Fibroblast of peridontal ligament (primary cell): ENCODE measurements around the gene MEGF6.
"Not testable (repeated sequence)": the region's sequence is repeated elsewhere in the genome, so short reads cannot be mapped to it uniquely, and the experiment has no call there.

ENCODE experiments used
- DNase-seq: peaks from one replicate; pipeline ENCODE4 v3.0.0-alpha.2; 2010; ENCODE audit errors: extremely low read depth

Gene MEGF6

DNA sequence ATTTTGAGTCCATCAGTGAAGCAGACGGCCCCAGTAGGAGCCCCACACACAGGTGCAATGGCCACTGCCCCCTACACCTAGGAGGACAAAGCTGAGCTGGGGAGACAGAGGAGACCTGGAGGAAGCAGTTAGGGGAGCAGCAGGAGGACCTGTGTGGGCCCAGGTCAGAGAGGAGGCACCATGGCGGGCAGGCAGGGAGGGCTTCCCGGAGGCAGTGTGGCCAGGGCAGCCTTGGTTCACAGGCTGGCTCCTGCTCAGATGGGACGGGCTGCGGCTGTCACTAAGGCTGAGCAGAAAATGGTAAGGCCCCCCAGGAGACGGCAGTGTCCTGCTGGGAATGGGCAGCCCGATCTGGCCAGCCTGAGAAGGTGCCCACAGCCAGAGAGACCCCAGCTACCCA is 15.4 kb downstream of the MEGF6 start:
- no peak for DNase-seq

DNA sequence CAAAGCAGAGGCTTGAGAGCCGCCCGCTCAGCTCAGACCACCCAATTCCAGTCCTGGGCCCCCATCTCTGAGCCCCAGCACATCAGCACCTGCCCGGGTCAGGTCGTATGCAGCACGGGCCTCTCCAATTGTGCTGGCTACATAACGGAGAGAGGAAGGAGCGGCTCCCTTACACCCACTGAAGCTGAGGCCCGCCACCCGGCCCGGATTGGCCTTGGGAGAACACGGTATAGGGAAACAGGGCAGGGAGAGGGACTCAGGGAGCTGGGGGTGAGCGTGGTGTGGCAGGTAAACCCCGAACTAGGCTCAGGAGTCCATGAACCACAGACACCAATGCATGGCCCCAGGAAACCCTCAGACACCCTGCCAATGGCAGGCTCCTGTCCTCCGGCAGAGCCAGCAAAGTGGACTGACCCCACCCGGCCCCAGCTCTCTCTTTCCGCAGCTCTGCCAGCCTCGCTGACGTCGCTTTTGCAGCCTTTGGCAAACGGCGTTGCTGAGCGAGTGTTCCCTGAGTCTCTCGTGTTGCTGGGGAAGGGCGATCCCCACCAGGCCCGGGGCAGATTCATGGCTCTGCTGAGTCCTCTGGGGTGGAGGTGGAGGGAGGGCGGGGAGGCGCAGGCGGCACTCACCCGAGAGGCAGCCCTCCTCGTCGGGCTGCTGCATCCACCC is 16.5 kb downstream of the MEGF6 start:
- DNase-seq, result no peak

DNA sequence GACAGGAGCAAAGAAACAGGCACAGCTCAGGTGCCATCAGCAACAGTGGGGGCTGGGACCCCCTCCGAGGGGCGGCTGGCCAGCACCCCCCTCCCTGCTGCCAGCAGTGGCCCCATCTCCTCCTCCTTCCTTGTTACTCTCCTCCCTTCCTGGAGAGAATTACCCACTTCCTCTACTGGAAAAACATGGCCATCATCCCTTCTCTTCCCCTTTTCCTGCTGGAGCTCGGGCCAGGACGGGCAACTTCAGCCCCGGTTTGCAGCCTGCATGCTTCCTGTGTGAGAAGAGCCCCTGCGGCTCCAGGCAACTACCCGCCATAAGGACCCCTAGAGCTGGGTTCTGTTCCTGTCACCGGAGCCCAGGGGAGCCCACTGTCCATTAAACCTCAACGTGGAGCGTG is 17.6 kb downstream of the MEGF6 start:
- no peak for DNase-seq

DNA sequence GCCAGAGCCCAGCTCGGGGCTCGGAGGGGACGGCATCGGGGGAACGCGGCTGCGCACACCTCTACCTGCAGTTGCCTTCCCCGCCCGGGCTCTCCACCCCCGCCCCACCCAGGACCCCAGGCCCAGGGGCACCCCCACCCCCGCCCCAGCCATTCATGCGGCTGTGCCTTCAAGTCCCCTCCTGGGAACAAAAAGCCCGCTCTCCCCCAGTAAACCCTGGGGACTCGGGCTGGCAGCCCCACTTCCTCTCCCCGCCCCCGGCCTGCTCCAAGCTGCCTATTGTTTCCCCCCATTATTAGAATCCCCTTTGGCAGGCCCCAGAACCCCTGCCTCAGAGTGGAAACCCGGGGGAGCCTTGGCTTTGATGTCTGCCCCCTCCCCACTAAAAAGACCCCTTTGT is 18.0 kb downstream of the MEGF6 start:
- DNase-seq, result no peak

DNA sequence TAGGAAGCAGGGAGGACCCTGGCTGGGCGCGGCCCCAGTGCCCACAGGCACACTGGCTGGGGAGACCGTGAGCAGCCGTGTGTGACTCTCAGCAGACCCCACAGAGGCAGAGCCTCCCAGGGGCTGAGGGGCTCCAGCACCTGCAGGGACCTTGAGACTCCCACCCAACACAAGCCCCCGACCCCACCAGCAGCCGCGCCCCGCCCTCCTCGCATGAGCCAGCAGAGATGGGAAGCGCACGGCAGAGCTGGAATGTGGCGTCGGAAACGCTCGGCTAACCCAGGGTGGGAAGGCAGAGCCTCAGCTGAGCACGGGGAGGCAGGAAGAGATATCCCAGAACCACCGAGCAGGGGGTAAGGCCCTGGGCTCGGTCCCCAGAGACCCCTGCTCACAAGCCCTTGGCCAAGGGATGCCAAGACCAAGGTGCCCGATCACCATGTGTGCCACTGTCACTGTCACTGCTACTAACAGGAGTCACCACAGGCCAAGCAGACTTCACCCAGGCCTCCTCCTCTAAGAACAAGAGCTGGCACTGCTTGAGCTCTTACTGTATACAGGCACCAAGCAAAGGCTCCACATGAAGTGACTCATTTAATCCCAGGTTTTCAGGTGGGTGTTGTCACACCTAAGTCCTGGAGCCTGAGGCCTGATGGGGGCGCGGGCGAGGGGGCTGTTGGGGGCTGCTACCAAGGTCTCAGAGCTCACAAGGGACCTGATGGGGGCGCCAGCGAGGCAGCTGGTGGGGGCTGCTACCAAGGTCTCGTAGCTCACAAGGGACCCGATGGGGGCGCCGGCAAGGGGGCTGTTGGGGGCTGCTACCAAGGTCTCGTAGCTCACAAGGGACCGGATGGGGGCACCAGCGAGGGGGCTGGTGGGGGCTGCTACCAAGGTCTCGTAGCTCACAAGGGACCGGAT is 20.1 kb downstream of the MEGF6 start:
- DNase-seq, result no peak

DNA sequence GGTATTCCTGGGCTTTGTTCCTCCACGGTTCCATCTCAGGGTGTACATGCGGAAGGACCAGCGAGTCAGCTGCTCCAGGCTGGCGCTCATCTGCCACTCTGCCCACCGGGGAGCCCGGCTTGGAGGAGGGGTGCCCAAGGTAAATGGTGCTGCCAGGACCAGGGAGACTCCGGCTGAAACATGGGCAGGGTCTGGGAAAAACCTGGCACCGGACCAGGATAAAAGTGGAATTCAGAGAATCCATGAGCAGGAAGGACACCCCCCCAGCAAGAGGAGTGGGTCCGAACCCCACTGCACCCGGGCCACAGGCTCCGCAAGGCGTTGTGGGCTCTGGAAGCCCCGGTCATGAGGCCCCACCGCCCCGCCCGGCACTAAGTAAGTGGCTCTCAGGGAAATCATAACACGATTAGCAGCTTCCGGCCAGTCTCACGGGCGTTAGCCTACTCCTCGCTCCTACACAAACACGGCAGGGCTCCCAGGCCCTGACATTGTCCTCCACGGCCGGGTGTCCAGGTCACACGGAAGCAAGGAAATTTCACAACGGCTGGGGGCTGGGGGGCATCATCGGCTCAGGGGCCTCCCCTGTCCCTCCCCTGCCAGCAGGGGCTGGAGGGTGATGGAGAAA is 21.1 kb downstream of the MEGF6 start:
- DNase-seq, result no peak

DNA sequence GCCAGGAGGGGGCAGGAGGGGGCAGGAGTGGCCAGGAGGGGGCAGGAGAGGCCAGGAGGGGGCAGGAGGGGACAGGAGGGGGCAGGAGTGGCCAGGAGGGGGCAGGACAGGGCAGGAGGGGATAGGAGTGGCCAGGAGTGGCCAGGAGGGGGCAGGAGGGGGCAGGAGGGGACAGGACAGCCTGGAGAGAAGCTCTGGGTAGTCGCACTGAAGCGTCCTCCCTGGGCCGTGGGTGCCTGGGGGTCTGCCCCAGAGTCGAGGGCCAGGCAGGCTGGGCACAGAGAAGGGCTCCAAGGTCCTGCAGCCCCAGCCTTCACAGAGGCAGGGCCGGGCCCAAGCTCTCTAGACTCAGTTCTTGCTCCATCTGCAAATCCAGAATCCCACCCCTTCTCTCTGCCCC is 22.9 kb downstream of the MEGF6 start:
- DNase-seq, result no peak

DNA sequence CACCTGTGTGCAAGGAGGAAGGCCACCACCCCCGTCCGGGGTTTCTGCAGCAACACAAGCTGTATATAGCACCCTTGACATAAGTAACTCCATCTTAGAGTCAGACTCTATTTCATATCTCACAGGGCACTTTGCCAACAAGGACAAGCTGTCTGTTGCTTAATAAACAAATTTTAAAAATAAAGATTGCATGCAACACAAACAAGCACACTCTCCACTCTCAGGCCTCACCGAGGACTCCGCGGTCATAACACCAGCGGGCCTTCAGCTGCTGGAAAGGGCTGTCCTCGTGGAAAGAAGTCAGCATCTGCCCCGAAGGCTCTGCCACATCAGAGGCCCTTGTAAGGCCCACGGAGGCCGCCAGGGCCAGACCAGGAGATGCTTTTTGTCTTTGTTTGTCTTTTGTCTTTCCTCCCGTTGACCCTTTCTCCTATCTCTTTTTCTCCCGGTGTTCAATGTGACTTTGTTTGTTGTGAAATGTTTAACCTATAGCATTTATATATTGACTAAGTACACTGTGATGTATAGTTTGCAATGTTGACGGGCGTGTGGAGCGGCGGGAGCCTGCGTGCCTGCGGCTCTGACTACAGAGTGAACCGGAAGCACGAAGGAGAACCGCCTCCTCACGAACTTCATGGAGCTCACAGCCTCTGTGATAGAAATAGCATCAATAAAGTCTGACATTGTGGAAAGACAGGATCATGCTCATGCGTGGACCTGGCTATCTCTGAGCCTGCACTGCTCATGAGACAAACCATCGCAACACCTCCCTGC is 24.1 kb downstream of the MEGF6 start:
- DNase-seq, result no peak

DNA sequence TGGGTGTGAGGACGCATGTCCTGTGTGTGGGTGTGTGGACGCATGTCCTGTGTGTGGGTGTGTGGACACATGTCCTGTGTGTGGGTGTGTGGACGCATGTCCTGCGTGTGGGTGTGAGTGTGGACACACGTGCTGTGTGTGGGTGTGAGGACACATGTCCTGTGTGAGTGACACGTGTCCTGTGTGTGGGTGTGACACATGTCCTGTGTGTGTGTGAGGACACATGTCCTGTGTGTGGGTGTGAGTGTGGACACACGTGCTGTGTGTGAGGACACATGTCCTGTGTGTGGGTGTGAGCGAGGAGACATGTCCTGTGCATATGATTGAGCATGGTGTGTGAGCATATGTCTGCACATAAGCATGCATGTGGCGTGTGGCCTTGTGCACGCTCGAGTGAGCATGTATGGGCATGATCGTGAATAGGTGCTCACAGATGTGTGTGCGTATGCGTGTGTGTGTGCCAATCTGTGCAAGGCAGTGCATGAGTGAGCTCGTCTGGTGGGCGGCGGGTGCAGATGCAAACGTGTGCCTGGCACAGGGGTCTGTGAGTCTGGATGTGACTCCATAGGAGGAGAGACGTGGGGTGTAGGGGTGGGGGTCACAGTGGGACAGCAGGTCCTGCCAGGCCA is 25.3 kb downstream of the MEGF6 start:
- no peak for DNase-seq

DNA sequence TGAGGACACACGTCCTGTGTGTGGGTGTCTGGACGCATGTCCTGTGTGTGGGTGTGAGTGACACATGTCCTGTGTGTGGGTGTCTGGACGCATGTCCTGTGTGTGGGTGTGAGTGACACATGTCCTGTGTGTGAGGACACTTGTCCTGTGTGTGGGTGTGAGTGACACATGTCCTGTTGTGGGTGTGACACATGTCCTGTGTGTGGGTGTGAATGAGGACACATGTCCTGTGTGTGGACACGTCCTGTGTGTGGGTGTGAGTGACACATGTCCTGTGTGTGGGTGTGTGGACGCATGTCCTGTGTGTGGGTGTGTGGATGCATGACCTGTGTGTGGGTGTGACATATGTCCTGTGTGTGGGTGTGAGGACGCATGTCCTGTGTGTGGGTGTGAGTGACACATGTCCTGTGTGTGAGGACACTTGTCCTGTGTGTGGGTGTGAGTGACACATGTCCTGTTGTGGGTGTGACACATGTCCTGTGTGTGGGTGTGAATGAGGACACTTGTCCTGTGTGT is 25.9 kb downstream of the MEGF6 start:
- not testable (repeated sequence) for DNase-seq

DNA sequence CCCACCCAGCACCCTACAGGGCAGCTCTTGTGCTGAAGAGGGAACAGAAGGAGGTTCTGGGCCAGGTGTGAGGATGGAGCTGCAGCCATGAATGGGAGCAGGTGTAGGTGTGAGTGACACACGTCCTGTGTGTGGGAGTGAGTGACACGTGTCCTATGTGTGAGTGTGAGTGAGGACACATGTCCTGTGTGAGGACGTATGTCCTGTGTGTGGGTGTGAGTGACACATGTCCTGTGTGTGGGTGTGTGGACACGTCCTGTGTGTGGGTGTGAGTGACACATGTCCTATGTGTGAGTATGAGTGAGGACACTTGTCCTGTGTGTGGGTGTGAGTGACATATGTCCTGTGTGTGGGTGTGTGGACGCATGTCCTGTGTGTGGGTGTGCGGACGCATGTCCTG is 26.4 kb downstream of the MEGF6 start:
- no peak for DNase-seq

DNA sequence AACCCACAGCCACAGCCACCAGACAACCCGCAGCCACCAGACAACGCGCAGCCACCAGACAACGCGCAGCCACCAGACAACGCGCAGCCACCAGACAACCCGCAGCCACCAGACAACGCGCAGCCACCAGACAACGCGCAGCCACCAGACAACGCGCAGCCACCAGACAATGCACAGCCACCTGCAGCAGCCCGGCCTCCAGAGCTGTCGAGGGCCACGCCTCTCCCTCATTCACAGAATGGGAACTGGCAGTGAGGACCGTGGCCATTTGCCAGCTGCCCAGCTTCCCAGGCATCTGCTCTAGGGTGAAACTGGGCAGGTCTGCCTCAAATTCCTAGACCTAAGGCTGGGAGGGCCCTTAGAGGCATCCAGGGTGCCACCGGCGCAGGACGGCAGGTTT is 27.6 kb downstream of the MEGF6 start:
- not testable (repeated sequence) for DNase-seq

DNA sequence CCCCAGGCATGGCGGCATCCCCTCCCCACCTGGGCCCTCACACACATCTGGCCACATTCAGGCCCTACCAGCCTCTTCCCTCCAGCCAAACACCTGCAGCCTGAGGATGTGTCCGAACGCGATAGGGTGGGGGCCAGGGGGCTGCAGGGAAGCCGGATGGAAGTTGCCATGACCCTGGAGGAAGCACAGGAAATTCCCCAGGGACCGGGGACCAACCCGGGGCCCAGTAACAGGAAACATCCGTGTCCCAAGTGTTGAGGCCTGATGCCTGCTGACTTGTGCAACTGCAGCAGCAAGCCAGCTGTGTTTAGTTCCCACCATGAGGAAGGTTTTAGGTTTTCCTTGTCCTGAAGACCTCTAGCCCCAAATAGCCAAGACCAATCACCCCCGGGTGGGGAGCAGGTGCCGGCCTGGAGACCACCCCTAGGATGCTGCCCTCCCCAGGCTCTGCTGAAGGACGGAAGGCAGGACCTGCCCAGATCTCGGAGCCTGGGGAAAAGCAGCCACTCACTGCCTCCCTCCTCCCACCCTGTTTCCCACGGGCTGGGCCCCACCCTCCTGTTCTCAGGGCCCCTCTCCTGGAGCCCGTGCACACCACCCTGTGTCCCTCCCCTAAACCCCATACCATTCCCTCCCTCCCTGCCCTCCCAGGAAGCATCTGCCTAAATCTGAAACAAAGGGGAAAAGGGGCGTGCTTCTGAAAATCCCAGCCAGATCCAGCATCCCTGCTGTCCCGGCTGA is 29.8 kb downstream of the MEGF6 start:
- no peak for DNase-seq

DNA sequence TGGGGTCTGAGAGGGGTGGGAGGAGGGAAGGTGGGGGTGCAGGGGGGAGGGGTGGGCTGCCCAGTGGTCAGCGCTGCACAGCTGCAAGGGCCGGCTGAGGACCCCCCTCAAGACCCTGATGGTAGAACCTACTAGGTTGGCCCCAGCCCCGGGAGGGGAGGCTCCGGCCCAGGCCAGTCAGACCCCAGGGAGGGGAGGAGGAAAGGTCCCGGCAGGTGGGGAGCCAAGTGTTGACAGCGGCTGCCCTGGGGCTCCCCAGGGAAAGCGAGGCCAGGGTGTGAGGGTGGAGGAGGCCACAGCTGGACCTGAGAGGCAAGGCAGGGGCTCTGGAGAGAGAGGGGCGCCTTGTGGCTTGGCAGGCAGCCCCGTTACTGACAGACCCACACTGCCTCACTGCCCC is 31.1 kb downstream of the MEGF6 start:
- DNase-seq, result no peak

DNA sequence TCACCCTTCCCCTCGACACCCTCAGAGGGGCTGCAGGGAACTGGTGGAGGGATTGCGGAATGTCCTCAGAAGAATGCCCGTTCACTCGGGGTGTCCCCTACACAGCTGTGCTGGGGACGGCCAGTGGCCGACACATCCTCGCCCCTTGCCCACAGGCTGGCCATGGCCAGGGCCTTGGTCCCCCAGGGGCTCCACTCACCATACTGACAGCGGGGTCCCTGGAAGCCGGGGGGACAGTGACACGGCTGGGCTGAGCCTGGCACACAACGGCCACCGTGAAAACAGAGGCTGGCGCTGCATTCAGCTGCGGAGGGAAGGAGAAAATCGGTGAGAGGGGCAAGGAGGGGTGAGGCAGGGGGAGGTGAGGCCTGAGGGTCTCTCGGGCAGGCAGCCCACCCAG is 31.7 kb downstream of the MEGF6 start:
- no peak for DNase-seq

DNA sequence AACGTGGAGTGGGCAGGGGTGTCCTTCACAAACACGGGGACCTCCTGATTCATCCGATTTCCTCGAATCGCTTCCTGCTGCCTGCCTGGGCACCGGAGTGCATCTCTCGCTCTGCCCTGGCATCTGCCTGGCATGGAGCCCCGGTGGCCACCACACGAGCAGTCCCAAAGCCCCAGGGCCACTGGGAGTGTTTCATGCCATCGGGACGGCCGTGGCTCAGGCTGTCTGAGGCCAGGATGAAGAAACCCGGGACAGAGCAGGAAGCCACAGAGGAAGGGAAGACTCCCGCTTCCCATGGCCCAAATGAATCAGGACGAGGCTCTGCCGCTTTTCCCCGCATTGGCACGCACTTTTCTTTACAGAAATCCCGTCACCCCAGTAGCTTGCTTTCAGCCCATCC is 32.4 kb downstream of the MEGF6 start:
- no peak for DNase-seq

DNA sequence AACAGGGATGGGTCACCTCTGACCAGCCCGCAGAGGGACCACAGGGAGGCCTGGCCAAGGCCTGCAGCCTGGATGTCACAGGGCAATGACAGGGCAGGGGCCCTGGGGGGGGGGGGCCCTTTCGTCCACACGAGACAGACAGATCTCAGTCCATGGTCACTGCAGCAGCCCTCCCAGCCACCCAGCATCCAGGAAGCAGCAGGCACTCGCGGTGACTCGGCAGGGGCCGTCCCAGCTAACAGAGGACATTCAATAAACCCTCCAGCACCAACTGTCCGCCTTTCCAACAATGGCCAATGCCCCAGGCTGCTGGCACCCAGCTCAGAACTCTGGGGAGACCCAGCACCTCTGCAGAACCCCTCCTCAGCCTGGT is 32.9 kb downstream of the MEGF6 start:
- DNase-seq, result no peak

DNA sequence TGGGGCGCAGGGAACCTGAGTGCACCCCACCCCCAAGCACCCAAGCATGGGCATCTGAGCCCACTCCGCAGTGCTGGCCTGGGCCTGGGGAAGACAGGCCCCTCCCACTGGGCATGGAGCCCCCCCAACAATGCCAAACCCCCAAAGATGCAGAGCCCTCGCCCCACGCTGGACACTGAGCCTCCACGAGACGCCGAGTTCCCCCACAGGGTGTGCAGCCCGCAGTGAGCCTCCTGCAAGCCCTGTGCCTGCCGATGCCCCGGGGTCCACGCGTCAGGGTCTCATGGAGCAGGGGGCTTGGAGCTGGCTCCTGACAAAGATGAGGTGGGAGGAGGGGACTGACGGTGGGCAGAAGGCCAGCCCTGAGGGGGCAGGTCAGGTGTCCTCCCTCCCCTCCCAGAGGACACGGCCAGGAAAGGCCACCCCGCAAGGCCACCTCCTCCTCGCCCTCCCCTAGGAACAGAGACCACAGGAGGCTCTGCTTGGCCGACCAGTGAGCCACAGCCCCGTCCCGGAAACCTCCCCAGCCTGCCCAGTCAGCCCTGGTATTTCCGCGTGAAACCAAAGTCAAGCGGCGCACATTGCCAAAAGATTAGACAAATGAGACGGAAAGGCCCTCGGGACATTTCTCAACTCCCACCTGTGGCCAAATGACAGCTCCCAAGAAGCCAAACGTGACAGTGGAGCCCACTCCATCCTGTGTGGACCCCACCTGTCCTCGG is 33.4 kb downstream of the MEGF6 start:
- DNase-seq, result no peak

DNA sequence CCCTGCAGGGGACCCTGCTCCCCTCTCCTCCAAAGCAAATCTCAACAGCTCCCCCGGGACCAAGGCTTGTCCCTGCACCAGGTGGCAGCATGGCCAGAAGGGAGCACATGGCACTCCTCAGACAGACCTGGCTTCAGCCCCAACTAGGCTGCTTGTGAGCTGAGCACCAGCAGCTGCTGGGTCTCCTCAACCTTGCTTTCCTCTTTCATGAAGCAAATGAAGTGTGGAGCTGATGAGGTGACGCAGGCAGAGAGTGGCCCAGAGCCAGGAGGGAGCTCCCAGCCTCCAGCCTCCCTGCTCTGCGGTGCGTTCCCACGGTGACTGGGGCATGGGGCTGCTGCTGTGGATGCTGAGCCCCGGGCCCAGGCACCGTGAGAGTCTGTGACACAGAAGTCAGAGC is 34.0 kb downstream of the MEGF6 start:
- DNase-seq, result no peak

DNA sequence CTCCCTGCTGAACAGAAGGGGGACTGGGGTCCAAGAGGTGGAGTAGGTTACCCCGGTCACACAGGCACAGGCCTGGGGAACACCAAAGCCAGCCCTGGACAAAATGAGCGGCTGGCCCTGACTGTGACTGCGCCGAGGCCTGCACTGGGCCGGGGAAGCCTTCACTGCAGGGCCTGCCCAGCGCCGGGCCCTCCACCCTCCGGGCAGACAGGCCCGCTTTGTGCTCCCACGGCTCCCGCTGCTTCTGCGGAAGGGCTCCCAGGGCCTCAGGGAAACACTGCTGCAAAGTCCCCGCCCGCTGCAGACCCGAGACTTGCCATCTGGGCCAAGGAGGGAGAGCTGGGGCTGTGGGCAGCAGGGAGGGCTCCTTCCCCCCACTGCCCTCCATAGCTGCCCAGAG is 35.3 kb downstream of the MEGF6 start:
- no peak for DNase-seq
